HG02840 (cell line): Measurements from ENCODE around the gene CUX1.
"Not testable (repeated sequence)": the region's sequence is repeated elsewhere in the genome, so short reads cannot be mapped to it uniquely, and the experiment has no call there.

Experiments used
- ATAC-seq: cut with Tn5 transposase; IDR thresholded peaks from one replicate; pipeline ENCODE4 v1.9.1; 2021; ENCODE audit warnings: mild to moderate bottlenecking, moderate library complexity, moderate number of reproducible peaks; ENCODE audit not compliant: unreplicated experiment, low FRiP score

The CUX1 gene

DNA sequence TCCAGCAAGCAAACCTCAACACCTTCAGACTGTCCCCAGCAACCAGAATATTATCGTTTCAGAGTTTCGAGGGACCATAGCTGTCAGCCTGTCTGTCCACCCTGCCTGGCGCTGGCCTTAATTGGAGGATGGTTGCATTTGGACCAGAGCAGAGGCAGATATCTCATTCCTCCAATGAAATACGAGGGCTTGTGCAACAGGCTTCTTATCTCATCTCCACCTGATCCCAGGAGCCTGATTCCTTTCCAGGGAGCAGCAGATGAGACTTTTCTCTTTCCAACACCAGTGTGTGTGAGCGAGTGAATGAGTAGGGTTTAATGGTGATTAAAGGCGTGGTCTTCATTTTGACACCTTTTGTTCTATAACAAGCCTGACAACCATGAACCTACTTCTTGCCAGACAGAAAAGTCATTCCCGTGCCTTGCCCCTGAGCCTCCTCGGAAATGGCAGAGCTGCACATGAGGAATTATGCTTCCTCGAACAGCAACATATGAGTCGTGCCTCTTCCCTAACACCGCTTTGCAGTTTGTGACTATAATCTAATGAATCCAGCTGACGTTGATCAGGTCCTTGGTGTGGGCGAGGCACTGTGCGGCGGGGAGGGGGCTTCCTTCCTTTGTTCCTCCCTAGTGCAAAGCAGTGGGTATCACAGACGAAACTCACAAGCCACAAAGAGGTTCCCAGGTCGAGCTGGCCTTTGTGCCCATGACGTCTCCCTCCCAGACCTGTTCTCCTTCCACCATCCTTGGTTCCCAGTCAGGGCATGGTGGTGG, 147.4 kb downstream of the CUX1 start:
- ATAC-seq = no peak

DNA sequence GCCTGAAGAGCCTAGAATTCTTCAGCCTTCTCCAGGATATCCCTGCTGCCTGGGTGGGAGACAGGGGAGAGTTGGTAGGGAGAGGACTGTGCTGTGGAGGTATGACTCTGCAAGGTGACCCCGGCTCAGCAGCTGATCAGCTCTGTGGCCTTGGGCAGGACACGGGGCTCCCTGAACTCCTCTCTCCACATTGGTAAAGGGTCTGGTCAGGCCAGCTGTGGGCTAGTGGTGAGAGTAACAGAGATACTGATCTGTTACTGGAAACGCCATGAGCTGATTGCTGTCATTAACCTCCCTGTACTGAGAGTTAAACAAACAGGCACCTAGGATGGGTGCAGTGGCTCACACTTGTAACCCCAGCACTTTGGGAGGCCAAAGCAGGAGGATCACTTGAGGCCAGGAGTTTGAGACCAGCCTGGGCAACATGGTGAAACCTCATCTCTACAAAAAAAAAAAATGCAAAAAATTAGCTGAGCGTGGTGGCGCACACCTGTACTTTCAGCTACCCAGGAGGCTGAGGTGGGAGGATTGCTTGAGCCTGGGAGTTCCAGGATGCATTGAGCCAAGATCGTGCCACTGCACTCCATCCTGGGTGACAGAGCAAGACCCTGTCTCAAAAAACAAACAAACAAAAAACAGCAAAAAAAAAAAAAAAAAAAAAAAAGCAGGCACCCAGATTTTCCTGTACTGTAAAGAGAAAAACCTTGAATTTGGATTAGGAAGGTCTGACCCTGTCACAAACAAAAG, 151.5 kb downstream of the CUX1 start:
- no peak for ATAC-seq

DNA sequence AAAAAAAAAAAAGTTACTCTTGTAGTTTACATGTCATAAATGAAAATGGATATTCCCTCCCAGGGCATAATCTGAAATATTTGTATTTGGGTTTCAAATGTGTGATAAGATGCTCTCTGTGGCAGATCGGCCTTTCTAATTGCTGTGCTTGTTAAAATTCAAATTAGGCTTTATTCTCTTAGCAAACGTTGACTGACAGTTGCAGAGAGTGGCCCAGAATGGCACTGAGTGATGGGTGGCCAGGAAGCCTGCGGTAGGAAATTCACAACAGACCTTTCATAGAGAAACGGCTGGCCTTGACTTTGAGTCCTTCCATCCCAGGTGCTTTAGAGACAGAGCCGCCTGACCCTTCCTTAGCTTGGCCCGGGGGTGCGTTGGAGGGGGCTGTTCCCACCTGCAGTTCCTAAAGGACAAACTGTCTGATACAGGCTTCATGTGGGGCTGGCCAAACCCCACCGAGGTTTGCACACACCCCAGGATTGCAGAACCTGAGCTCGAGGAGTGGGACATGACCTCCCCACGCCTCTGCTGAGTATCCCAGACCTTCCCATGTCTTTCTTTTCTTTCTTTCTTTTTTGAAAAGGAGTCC, 152.7 kb downstream of the CUX1 start:
- no peak for ATAC-seq

DNA sequence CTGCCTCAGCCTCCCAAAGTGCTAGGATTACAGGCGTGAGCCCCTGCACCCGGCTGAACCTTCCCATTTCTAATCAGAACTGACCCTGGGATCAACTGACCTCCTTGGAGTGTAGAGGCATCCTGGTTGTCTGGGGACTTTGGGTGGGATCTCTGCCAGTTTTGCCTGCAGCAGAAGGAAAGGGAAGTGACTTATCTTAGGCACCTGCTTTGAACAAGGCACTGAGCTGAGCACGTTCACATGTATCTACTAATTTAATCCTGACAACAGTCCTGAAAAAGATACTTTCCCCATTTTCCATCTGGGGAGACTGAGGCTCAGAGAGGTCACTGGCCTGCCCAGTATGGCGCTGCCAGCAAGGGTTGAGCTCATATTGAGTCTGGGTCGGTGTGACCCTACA, 153.4 kb downstream of the CUX1 start:
- ATAC-seq = no peak

DNA sequence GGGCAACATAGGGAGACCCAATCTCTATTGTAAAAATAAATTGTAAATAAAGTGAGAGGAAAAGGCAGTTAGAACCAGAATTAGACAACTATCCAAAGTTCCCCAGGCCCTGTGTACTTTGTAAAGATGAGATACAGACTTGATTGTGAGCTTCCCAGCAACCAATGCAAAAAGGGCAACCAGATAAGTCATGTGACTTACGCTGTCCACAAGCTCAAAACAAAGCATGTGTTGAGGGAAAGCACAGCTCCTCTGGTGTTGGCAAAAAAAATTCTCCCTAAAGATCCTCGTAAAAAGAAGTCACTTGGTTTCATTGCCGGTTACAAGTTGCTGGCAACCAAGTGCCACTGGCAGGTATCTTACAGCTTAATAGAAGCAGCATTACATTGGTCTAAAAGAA, 154.0 kb downstream of the CUX1 start:
- ATAC-seq = no peak

DNA sequence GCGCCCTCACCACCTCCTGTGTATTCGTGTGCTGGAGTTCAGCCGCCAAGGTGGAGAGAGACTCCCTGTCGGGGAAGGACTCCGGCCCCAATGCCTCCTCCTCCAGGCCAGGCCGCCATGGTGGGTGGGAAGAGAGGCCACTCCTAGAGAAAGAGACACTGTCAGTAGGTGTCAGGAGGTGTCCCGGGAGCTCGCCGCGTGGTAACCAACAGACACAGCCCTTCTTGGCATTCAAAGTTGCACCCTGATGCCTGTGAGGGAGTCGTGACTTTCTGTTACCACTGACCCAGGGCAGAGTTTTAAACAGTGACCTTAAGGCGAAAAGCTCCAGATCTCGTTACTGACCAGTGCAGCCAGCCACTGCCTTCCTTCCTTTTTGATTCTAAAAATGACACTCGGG, 155.2 kb downstream of the CUX1 start:
- no peak for ATAC-seq

DNA sequence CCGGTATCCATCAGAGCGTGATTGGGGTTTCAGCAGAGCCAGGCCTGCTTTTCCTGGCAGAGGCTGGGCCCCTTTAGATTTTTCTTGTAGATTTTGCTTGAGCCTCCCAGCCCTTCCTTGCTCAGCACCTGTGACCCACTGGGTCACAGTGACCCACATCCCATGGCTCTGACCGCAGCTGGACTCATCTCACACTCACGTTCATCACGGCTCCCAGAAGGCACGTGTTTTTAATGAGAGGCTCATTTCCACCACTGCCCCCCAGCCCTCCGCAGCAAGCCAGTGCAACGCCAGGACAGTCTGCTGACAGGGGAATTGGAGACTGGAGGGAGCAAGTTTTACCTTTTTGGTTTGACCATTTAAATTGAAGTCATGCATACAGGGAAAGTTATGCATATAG, 155.7 kb downstream of the CUX1 start:
- no peak for ATAC-seq

DNA sequence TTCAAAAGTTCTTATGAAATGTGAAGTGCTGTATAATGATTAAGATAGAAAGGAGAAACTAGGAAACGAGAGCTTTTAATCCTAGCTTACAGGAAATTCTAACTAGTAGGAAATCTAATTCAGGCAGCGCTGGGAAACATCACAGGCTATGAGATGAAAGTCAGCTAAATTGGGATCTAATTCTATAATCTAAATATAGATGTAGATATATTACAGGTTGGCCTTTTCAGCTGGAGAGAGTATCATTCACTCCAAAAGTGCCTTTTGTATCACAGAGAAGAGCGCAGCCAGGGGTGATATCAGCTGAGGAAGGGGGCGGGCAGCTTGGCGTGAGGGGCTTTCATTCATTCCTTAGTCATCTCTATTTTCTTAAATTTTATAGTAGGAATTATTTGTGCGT, 157.0 kb downstream of the CUX1 start:
- ATAC-seq = no peak

DNA sequence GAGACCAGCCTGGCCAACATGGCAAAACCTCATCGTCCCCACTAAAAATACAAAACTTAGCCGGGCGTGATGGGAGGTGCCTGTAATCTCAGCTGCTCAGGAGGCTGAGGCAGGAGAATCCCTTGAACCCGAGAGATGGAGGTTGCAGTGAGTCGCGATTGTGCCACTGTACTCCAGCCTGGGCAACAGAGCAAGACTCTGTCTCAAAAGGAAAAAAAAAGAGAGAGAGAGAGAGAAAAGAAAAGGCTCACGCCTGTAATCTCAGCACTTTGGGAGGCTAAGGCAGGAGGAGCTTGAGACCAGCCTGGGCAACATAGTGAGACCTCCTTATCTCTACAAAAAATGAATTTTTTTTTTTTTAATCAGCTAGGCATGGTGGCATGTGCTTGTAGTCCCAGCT, 157.6 kb downstream of the CUX1 start:
- no peak for ATAC-seq

DNA sequence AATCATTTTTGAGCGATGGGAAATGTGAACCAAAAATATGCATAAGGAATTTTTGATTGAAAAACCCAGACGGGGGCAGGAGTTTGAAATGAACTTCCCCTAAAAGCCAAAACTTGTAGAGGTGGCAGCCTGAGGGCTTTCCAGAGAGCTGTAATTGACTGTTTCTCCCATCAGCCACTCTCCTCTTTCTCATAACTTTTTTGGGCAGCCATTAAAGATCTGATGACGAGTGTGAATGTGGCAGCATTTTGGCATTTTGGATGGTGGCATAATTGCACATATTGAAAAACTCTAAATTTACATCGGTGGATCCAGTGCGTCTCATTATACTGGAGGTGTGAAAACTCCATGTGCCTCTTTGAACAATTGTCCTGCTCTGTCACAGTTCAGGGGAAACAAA, 159.0 kb downstream of the CUX1 start:
- ATAC-seq = no peak

DNA sequence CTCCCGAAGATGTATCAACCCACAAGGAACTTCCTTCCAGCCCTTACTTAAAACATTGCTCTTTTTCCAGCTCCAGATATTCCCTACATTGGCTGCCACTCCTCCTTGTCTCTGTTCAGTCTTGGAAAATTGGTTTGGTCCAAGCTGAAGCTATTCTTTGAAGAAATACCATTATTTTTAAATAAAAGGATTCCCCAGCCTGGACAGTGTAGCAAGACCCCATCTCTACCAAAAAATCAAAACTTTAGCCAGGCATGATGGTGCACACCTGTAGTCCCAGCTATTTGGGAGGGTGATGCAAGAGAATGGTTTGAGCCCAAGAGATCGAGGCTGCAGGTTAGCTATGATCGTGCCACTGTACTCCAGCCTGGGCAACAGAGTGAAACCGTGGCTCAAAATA, 159.8 kb downstream of the CUX1 start:
- ATAC-seq = no peak

DNA sequence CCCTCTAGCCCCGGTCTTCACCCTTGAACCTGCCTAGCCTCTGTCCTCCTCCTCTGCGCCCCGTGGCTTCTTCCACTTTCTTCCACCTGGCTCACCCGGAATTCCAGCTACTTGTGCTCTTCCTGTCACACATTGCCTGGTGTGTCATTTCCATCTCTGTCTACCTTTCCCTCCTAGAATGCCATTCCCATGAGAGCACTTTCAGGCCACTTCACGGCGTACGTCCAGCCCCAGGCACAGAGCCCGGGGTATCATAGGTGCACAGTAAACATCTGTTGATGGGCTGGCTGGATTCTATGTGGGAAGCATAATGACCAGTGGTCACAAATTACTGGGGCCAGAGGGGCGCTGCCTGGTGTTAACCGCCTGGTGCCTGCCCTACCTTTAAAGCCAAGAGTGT, 161.3 kb downstream of the CUX1 start:
- ATAC-seq = no peak

DNA sequence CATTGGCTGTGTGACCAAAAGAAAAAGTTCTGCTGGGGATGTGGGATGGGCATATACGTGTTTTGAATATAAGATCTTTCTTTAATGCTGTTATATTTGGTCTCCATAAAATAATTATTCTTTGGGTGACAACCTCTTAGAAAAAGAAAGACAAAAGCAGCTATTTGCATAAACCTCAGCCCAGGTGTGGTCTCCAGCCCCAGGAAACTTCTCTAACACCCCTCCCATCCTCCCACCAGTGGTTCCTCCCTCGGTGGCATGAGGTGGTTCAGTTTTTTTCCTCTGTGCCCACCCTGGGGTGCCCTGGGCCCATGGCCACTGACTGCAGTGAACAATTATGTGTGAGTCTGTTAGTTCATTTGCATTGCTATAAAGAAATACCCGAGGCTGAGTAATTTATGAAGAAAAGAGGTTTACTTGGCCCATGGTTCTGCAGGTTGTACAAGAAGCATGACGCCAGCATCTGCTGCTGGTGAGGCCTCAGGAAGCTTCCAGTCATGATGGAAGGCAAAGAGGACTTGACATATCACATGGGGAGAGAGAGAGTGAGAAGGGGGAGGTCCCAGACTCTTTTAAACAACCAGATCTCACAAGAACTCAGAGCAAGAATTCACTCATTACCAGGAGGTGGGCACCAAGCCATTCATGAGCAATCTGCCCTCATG, 165.9 kb downstream of the CUX1 start:
- ATAC-seq = no peak

DNA sequence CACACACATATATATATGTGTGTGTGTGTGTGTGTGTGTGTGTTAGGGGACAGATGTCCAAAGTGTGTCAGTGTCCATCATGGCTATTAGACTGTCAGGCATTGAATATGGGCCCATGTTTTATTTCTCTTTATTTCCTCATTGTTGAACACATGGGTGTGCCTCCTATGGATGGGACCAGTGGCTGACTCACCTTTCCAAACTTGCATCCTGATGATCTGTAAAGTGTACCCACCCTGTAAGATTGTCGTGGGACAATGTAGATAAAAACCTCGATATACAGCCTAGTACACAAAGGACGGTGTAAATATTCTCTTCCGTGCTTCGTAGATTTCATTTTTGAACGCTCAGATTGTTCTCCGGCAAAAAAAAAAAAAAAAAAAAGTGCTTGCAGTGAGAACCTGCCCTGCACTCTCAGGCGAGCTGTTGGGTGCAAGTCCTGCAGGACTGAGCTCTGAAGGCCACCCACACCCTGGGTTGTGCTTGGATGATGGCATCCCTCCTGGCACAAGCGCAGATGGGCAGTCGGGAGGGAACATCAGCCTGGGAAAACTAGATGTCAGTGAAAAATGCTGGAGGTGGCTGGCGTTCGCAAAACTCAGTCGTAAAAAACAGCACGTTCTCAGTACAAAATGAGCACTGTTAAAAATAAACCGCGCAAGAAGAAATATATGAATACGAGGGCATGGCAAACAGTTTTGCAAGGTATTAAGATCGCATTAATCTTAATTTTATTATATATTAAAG, 166.9 kb downstream of the CUX1 start:
- ATAC-seq = no peak

DNA sequence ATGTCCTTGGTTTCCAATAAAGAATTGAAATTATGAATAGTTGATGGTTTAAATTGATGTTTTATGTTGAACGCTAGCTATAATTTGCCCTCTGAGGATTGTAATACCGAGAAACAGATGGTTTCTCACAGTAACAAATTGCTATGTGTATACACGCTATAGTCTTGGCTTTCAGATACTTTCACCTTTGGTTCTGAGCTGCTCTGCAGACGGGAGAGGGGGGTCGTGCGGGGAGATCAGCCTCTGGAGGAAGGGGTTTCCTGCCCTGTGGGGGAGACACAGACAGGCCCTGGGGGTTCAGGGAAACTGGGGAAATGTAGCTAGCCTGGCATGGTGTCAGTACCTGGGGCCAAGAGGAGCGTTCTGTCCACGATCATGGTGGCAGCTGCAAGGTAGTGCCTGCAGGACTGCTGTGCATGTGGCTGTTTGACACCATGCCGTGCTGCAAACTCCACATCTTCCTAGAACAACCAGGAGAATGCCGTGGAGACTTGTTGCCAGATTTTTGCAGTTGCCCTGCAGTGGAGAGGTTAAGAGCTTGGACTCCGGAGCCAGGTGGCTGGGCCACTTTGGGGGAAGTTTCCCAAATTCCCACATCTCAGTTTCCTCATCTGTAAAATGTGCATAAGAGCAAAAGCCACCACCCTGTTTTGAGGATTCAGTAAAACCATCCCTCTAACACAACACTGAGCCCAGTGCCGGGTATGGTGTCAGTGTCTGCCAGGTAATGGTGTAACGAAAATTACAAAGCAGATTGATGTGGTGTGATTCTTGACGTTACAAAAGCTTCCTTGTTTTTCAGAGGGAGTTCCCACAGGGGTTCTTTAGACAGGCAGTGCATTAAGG, 167.9 kb downstream of the CUX1 start:
- no peak for ATAC-seq

DNA sequence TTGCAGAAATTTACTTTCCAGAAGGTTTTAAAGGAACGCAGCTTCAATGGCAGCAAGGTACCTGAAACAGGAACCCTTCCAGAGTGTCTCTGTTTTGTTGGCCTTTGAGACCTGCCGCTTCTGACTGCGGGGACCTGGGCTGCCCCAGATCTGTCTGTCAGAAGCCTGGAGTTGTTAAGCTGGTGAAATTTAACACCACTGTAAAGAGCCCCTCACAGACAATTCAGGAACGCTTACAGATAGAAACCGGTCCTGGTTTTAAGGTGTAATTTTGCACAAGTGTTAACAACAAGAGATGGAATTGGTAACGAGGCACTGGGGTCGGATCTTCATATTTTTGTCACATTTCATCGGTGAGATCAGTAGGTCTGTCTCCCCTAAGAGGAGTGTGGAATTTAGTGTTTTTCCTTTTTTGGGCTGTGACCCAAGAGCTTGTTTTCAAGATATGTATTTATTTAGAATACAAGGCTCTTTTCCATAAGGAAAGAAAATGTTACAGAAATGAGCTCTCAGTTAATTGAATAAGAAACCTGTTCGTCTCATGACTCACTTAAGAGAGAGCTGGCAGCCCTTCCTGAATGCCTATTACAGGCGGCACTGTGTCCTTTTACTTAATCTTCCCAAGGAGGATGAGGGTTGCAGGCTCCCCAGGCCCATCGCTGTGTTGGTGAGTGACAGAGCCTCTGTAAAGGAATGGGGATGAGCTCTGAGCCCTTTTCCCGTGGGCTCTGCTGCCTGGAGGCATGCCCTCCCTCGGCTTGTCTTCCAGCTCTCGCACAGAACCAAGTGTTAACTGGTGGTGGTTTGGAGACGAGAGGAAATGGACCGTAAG, 168.7 kb downstream of the CUX1 start:
- no peak for ATAC-seq

DNA sequence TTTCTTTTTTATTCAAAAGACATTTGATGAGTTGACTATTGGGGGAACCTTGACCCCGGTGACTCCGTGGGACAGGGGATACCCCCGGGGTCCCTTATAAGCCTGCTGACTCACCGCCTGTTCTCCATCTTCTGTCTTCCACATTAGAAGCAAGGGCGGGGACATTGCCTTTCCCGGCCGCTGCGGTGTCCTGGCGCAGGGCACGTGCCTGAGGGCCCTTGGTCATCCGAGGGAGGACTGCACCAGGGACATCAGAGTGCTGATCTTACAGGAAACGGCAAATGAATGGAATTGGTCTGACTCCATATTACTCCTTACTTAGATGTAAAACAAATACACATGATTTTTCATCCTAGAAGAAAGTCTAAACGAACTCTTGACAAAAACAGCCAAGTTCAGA, 170.1 kb downstream of the CUX1 start:
- no peak for ATAC-seq

DNA sequence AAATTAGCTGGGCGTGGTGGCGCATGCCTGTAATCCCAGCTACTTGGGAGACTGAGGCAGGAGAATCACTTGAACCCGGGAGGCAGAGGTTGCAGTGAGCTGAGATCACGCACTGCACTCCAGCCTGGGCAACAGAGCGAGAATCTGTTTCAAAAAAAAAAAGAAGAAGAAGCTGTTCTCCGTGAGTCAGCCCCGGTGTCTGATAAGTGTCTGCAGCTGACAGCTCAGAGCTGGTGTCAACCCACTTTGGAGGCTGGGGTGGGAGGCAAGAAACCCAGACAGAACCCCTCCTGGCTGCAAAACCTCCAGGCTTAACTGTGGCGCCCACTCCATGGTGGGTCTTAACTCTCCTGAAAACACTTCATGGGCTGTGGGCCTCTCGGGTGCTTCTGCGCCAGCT, 170.6 kb downstream of the CUX1 start:
- not testable (repeated sequence) for ATAC-seq

DNA sequence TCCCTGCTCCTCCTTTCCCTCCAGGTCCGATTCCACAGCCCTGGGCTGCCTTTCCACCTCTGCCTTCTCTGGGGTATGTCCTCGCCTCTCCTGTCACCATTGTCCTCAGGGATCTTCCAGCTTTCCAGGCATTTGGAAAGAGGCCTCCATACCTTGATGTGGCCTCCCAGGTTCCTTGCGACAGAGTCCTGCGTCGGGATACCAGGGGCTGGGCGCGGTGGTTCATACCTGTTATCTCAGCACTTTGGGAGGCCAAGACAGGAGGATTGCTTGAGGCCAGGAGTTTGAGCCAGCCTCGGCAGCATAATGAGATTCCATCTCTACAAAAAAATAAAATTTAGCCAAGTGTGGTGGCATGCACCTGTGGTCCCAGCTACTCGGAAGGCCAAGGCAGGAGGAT, 171.1 kb downstream of the CUX1 start:
- ATAC-seq = no peak
